Body of pancreas (tissue), 4 donors: Measurements from ENCODE around the gene PDE1A.

Source experiments
- POLR2A ChIP-seq, 3 donors: fragments of 450-650 bp; IDR thresholded peaks; one replicate each; pipeline ENCODE4 v1.6.1; 2016; ENCODE audit warnings: antibody characterized with exemption in 3 of 3, mild to moderate bottlenecking in 2 of 3
- TF ChIP-seq, protein P1 (sequence below), 7 experiments: fragments of 450-650 bp in 4 of 7; fragments of 200-600 bp in 3 of 7; sonication (generic) in 3 of 7; IDR thresholded peaks; one replicate each; pipeline ENCODE4 v1.5.1; 2016 to 2019; ENCODE audit warnings: antibody characterized with exemption in 7 of 7

GRCh38 chr2:182228073-182228473 is 198.8 kb downstream of the PDE1A start:
- TF ChIP-seq, protein P1, sequence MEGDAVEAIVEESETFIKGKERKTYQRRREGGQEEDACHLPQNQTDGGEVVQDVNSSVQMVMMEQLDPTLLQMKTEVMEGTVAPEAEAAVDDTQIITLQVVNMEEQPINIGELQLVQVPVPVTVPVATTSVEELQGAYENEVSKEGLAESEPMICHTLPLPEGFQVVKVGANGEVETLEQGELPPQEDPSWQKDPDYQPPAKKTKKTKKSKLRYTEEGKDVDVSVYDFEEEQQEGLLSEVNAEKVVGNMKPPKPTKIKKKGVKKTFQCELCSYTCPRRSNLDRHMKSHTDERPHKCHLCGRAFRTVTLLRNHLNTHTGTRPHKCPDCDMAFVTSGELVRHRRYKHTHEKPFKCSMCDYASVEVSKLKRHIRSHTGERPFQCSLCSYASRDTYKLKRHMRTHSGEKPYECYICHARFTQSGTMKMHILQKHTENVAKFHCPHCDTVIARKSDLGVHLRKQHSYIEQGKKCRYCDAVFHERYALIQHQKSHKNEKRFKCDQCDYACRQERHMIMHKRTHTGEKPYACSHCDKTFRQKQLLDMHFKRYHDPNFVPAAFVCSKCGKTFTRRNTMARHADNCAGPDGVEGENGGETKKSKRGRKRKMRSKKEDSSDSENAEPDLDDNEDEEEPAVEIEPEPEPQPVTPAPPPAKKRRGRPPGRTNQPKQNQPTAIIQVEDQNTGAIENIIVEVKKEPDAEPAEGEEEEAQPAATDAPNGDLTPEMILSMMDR (IDR thresholded peaks at IDR 0.05): no peak
- TF ChIP-seq POLR2A (IDR thresholded peaks at IDR 0.05): no peak
